ENCODE measurements around the gene LIMS1.
"Not testable (repeated sequence)": the region's sequence is repeated elsewhere in the genome, so short reads cannot be mapped to it uniquely, and the experiment has no call there.

The LIMS1 gene

DNA sequence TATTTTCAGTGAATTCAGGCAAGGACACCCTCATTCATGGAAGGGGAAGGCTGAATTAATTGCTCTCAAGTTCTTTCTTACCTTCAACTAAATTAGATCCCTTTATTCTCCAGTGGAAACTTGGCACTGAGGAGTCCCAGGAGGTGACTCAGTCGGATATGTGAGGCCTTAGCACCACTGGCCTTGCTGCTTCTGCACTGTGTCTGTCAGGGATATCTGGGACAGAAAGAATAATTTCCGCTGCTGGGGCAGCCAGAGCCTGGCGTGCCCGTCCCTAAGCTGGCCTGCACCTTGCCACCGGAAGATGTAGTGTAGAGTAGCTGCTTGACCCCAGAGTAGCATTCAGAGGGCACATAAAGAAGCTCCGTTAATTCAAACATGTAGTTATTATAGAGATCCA is 53.4 kb downstream of the LIMS1 start:
- DNase-seq (ENCODE audit: low spot score): no peak

GRCh38 chr2:108588070-108588668 is 53.9 kb downstream of the LIMS1 start:
- DNase-seq (ENCODE audit: low spot score): peak; percentile 47

DNA sequence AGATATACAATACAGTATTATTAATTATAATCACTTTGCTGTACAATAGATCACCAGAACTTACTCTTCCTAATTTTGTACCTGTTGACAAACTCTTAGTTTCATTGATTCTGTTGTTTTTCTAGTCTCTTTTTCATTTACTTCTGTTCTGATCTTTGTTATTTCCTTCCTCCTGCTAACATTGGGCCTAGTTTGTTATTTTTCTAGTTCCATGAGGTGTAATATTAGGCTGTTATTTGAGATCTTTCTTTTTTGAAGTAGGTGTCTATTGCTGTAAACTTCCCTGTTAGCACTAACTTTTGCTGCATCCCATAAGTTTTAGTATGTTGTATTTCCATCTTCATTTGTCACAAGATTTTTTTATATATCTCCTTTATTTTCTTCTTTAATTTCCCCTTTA is 55.1 kb downstream of the LIMS1 start:
- DNase-seq (ENCODE audit: low spot score): no peak

- DNase-seq (ENCODE audit: low spot score): no peak
Measured at GRCh38 chr2:108589781-108590180, 55.5 kb downstream of the LIMS1 start.

DNA sequence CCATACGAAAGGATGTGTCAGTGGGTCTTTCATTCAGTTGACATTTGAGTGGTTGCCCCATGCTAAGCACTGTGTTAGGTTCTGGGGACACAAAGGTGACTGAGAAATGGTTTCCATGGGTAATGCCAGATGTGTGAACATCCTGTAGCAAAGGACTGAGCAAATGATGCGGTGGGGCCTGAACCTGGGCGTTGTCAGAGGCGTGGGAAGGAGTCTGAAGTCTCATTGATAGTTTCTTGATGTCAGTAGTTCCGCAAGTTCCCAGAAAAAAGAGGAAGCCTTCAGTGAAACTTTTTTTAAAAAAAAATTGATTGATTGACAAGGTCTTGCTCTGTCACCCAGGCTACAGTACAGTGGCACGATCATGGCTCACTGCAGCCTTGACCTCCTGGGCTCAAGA is 56.9 kb downstream of the LIMS1 start:
- DNase-seq (ENCODE audit: low spot score): no peak

GRCh38 chr2:108593547-108594098 is 59.4 kb downstream of the LIMS1 start:
- no peak for DNase-seq (ENCODE audit: low spot score)

DNA sequence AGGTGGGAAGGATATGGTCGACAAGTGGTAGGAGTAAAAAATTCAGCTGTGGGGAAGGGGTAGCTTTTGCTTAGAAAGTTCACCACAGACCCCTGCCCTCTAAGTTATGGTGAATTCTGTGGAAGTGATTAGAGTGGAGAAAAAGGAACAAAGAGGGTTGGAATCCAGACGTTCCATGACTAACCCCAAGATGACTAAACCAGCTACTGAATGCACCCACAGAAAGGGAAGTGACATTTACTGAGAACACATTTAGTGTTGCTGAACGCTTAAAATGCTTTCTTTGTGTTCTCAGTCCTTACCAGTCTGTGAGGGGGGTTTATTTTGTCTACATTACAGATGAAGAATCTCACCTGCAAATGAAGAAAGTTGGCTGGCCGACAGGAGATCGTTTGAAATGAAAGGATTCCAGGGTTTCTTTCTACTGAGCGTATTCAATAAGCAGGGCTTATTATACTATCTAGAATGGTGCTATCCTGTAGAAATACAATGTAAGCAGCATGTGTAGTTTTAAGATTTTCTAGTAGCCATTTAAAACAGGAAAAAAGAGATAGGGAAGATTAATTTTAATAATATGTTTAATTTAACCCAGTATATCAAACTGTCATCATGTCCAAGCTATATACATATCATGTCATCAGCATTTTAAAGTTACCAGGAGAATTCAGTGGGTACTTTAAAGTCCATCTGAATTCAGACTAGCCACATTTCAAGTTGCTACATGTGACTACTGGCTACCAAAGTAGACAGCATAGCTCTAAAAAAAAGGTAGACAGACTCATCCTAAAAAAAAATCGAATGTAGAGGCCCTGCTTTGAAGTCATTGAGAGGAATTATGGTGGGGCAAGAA is 60.1 kb downstream of the LIMS1 start:
- DNase-seq (ENCODE audit: low spot score): no peak

- DNase-seq (ENCODE audit: low spot score): no peak
Measured at GRCh38 chr2:108594982-108595464, 60.8 kb downstream of the LIMS1 start.

DNA sequence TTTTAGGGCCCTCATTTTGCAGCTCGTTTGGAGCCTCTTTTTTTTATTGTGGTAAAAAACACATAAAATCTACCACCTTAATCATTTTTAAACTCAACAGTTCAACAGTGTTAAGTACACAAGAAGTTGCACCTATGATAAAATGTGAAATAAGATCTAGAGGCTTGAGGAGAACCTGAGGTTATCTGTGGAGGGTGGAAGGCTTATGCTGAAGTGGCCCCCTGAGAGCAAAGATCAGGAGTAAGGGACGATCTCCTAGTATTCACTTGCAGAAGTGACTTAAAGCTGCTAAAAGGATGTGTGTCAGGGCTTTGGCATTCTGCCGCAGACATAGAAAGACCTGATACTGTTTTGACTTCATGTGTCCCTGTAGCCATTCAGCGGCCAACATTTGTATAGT is 61.5 kb downstream of the LIMS1 start:
- DNase-seq (ENCODE audit: low spot score): not testable (repeated sequence)

DNA sequence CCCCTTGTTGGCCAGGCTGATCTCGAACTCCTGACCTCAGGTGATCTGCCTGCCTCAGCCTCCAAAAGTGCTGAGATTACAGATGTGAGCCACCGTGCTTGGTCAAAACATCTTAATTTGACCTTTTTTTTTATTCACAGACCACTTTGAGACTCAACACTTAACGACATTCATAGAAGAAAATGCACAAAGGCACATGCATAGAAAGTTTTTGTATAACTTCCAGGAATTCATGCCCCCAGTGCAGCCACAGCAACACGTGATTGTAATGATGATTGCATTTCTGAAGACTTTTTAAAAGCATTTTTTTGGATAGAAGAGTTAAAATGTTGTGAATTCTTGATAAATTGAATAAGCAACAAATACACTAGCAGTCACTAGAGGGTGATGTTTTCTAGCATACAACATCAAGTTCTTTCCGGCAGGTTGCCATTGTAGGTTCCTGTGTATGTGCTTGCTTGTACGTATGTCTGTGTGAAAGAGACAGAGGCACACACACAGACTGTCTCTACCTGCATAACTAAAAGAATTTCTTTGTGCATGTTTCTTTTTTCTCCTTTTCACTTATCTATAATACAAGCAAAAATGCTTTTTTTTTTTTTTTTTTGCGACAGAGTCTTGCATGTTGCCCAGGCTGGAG is 63.0 kb downstream of the LIMS1 start:
- DNase-seq (ENCODE audit: low spot score): not testable (repeated sequence)

DNA sequence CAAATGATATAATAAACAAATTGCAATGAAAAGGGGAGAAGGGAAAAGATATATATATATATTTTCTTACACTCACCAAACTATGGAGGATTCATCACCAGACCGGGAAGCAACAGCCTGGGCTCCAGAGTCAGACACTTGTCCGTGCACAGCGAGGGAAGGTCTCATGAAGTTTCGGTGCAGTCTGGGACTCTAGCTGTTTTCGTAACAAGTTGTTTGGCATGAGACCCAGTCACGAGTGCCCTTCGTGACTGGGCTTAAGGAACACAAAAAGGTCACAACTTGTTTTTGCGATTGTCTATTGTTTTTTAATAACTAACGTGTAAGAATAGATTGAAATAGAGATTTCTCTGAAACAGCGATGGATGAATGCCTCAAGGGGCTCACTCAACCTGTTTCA is 66.9 kb downstream of the LIMS1 start:
- not testable (repeated sequence) for DNase-seq (ENCODE audit: low spot score)

DNA sequence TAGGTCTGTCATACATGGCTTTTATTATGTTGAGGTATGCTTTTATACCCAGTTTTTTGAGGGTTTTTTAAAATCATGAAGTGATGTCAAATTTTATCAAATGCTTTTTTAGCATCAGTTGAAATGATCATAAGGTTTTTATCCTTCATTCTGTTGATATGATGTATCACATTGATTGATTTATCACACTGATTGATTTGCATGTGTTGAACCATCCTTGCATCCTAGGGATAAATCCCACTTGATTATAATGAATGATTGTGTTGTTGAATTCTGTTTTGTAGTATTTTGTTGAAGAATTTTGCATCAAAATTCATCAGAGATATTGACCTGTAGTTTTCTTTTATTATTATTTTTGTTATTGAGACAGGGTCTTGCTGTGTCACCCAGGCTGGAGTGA is 68.2 kb downstream of the LIMS1 start:
- no peak for DNase-seq (ENCODE audit: low spot score)

DNA sequence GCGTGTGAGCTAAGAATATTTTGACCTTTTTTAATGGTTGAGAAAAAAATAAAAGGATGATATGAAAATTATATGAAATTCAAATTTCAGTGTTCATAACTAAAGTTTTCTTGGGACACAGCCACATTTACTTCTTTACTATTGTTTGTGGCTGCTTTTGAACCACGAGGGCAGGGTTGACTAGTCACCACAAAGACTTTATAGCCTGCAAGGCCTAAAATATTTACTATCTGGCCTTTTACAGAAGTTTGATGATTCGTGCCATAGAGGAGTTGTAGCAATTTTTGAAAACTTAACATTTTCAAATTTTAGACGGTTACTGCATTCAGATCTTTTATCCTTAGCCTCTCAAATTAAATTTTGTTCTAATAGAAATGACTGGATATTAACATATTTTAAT is 69.9 kb downstream of the LIMS1 start:
- no peak for DNase-seq (ENCODE audit: low spot score)

DNA sequence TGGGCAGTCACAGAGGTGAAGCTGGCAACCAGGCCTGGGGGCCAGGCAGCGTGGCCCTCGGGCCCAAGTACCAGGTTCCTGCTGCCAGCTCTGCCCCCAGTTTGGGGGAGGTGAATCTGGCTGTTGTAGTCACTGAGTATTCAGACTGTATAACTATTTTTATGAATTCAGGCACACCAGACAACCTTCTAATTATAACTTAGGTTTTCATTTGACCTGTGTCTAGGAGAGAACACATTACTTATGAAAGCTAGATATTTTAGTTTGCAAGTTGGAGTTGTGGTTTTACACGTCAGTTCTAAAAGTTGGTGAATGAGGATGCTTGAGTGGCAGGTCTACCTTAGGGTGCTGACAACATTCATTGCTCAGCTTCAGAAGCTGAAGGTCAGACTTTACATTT is 71.7 kb downstream of the LIMS1 start:
- DNase-seq (ENCODE audit: low spot score): no peak

- DNase-seq (ENCODE audit: low spot score): peak; percentile 63
Measured at GRCh38 chr2:108607706-108608301, 73.5 kb downstream of the LIMS1 start.

GRCh38 chr2:108611021-108611420 is 76.8 kb downstream of the LIMS1 start:
- DNase-seq (ENCODE audit: low spot score): no peak

GRCh38 chr2:108612153-108612513 is 77.9 kb downstream of the LIMS1 start:
- peak; percentile 73 for DNase-seq (ENCODE audit: low spot score)

- DNase-seq (ENCODE audit: low spot score): peak; percentile 57
Measured at GRCh38 chr2:108612514-108613183, 78.4 kb downstream of the LIMS1 start.

GRCh38 chr2:108613261-108614042 is 79.2 kb downstream of the LIMS1 start:
- no peak for DNase-seq (ENCODE audit: low spot score)

GRCh38 chr2:108614043-108614545 is 79.8 kb downstream of the LIMS1 start:
- DNase-seq (ENCODE audit: low spot score): no peak

GRCh38 chr2:108614659-108615058 is 80.4 kb downstream of the LIMS1 start:
- no peak for DNase-seq (ENCODE audit: low spot score)

Measured in germinal center (tissue), 1 donor.